ENCODE data around the gene SLC16A1. TPM values are rescaled to one million over a fixed set of nuclear protein-coding genes. Genes with fewer than 3 reads are reported as not detected.

The SLC16A1 gene
- polyA plus RNA-seq, 3 donors: 2.4 to 13.1 (median 10.3) TPM

DNA sequence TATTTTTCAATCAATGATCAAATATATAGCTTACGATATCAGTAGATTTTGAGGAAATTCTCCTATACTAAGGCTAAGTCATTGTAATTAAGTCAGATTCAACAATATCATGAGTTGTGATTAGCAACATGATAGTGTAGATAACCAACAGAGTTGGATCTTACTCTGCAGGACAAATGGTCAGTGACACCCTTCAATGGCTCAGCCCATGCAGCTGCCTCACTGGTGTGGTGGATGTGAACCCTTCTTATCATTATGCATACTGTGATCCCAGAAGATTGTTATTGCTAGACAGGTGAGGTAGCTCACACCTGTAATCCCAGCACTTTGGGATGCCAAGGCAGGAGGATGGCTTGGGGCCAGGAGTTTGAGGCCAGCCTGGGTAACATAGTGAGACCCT lies 5.6 kb downstream of the SLC16A1 start:
- WGBS (ENCODE audit: insufficient coverage): no CpG with 5 or more reads among the region's 1 CpG
- H3K4me3 Mint-ChIP-seq: no peak overlapping the region
- H3K4me1 ChIP-seq (ENCODE audit: control insufficient read depth in 1 of 2, insufficient read depth in 2 of 2, low read length in 2 of 2): peaks cover 9 to 10% of the 10 kb centered on the region in 2 donors
- H3K4me1 Mint-ChIP-seq: peaks cover 23% of the 10 kb centered on the region
- no peak overlapping the region for H2AFZ ChIP-seq (ENCODE audit: insufficient read depth, low read depth, low read length, poor library complexity, severe bottlenecking)
- intact Hi-C loops (cut with micrococcal nuclease): loop anchor here (10.0 kb wide), 3 partner anchors 94 to 236 kb away; partner anchors contain the start of genes LRIG2 (in 1 of the 2) and PPM1J (in 1 of the 2)
- H3K4me2 ChIP-seq (replicated peaks; ENCODE audit: extremely low read depth, low read length, poor library complexity, severe bottlenecking): no peak overlapping the region
- peaks cover 3 to 7% of the 10 kb centered on the region in 2 donors for H3K36me3 Mint-ChIP-seq
- H3K36me3 ChIP-seq (replicated peaks in 1 of 2; ENCODE audit: control insufficient read depth in 1 of 2, insufficient read depth in 2 of 2, low read length in 2 of 2): no peaks in the 10 kb centered on the region
- H3K27ac ChIP-seq (ENCODE audit: low read depth in 1 of 2, low read length in 2 of 2): no peak overlapping the region
- no peak overlapping the region for H3K4me3 ChIP-seq (replicated peaks in 1 of 3; ENCODE audit: low read depth in 2 of 3, low read length in 3 of 3)
- H3K27ac Mint-ChIP-seq: no peak overlapping the region
- H3K27me3 Mint-ChIP-seq (ENCODE audit: low read depth in 3 of 3): no peaks in the 10 kb centered on the region
- no peaks in the 10 kb centered on the region for H4K20me1 ChIP-seq (ENCODE audit: insufficient read depth, low read length)
- no peaks in the 10 kb centered on the region for H3K27me3 ChIP-seq (ENCODE audit: control insufficient read depth in 2 of 2, insufficient read depth in 2 of 2, low read length in 2 of 2)
- no peaks in the 10 kb centered on the region for H3K9me3 Mint-ChIP-seq
- peaks cover 49% of the 10 kb centered on the region for H3K79me2 ChIP-seq (ENCODE audit: insufficient read depth, low read length)
- H3K9me3 ChIP-seq (replicated peaks in 1 of 2; ENCODE audit: control insufficient read depth in 1 of 2, insufficient read depth in 1 of 2, low read length in 2 of 2): no peaks in the 10 kb centered on the region
- TF ChIP-seq, protein P1, sequence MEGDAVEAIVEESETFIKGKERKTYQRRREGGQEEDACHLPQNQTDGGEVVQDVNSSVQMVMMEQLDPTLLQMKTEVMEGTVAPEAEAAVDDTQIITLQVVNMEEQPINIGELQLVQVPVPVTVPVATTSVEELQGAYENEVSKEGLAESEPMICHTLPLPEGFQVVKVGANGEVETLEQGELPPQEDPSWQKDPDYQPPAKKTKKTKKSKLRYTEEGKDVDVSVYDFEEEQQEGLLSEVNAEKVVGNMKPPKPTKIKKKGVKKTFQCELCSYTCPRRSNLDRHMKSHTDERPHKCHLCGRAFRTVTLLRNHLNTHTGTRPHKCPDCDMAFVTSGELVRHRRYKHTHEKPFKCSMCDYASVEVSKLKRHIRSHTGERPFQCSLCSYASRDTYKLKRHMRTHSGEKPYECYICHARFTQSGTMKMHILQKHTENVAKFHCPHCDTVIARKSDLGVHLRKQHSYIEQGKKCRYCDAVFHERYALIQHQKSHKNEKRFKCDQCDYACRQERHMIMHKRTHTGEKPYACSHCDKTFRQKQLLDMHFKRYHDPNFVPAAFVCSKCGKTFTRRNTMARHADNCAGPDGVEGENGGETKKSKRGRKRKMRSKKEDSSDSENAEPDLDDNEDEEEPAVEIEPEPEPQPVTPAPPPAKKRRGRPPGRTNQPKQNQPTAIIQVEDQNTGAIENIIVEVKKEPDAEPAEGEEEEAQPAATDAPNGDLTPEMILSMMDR (IDR thresholded peaks at IDR 0.05): no peak
- no peak overlapping the region for H3K9ac ChIP-seq (ENCODE audit: insufficient read depth, low read length, poor library complexity, severe bottlenecking)
- DNase-seq: no peak

DNA sequence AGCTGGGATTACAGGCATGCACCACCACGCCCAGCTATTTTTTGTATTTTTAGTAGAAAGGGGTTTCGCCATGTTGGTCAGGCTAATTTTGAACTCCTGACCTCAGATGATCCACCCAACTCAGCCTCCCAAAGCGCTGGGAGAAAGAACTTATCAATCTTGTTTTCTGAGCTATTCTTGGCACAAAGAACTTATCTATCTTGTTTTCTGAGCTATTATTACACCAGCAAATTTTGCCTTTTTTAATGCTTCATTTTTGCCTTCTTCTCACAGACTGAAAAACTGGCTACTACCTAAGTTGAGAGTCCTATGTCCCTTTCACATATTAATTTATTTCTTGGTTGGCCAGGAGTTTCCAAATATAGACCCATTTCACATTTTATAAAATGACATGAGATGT lies 9.3 kb downstream of the SLC16A1 start:
- Histone ChIP-seq H3K4me1 (ENCODE audit: control insufficient read depth in 1 of 2, insufficient read depth in 2 of 2, low read length in 2 of 2) (no peaks in the 10 kb centered on the region), H3K27me3 (ENCODE audit: control insufficient read depth in 2 of 2, insufficient read depth in 2 of 2, low read length in 2 of 2) (no peaks in the 10 kb centered on the region), H3K9ac (ENCODE audit: insufficient read depth, low read length, poor library complexity, severe bottlenecking) (no peak overlapping the region), H2AFZ (ENCODE audit: insufficient read depth, low read depth, low read length, poor library complexity, severe bottlenecking) (no peak overlapping the region), H4K20me1 (ENCODE audit: insufficient read depth, low read length) (no peaks in the 10 kb centered on the region), H3K9me3 (replicated peaks in 1 of 2; ENCODE audit: control insufficient read depth in 1 of 2, insufficient read depth in 1 of 2, low read length in 2 of 2) (no peaks in the 10 kb centered on the region), H3K4me3 (replicated peaks in 1 of 3; ENCODE audit: low read depth in 2 of 3, low read length in 3 of 3) (no peak overlapping the region), H3K36me3 (replicated peaks in 1 of 2; ENCODE audit: control insufficient read depth in 1 of 2, insufficient read depth in 2 of 2, low read length in 2 of 2) (no peaks in the 10 kb centered on the region), H3K4me2 (replicated peaks; ENCODE audit: extremely low read depth, low read length, poor library complexity, severe bottlenecking) (no peak overlapping the region), H3K27ac (ENCODE audit: low read depth in 1 of 2, low read length in 2 of 2) (no peak overlapping the region), H3K79me2 (ENCODE audit: insufficient read depth, low read length) (peaks cover 30% of the 10 kb centered on the region)
- no peaks in the 10 kb centered on the region for H3K9me3 Mint-ChIP-seq
- peaks cover 8% of the 10 kb centered on the region for H3K4me1 Mint-ChIP-seq
- H3K27ac Mint-ChIP-seq: peak overlapping the region in 1 of 7 donors; percentile 12
- H3K36me3 Mint-ChIP-seq: peaks cover 0 to 3% of the 10 kb centered on the region in 2 donors
- H3K27me3 Mint-ChIP-seq (ENCODE audit: low read depth in 3 of 3): no peaks in the 10 kb centered on the region
- H3K4me3 Mint-ChIP-seq: no peak overlapping the region
- TF ChIP-seq, protein P1 (IDR thresholded peaks at IDR 0.05): no peak
- DNase-seq: no peak
- 83% methylated on average over 1 of the region's 3 CpGs for WGBS (ENCODE audit: insufficient coverage)
- intact Hi-C loops (cut with micrococcal nuclease): no loop called here
